Measurements from ENCODE around the gene REXO4.

The REXO4 gene

DNA sequence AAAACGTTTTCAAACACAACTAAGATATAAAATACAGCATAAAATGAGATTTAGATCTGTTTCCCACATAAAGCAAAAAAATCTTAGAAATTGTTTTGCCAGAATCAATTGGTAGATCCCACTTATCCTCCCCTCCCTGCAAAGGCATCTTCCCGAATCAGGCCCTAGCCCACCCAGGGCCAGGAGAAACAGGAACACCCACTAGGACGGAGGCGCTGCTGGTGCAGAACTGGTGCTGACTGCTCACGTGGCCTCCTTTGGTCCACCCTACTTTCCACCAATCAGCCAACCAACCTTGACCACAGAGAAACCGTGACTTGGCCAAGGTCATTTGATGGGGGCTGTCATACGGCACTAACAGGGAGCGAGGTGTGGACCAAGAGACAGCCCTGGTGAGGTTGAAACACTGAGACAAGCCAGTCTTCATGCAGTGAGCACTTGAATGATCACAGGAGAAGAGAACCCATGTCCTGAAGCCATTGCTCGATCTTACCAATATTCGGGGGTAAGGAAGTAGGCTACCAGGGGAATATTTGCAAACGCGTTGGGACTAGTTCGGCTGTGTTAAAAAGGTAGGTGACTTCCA lies 56.2 kb downstream of the REXO4 start:
- Histone ChIP-seq H3K36me3 (ENCODE audit: control insufficient read depth, insufficient read depth, low read length, severe bottlenecking) (peaks cover 67% of the 10 kb centered on the region), H3K9ac (ENCODE audit: low read length) (no peak overlapping the region), H3K27me3 (replicated peaks; ENCODE audit: control insufficient read depth, insufficient read depth, low read length) (no peaks in the 10 kb centered on the region), H3K4me1 (ENCODE audit: control insufficient read depth, insufficient read depth, low read length) (peaks cover 27% of the 10 kb centered on the region), H3K9me3 (ENCODE audit: control insufficient read depth, low read length) (no peaks in the 10 kb centered on the region), H3K4me3 (ENCODE audit: low read length) (no peak overlapping the region)
- no peak for DNase-seq (ENCODE audit: low read depth)

GRCh38 chr9:133360400-133361393 lies 57.1 kb downstream of the REXO4 start:
- Histone ChIP-seq H3K9me3 (ENCODE audit: control insufficient read depth, low read length) (no peaks in the 10 kb centered on the region), H3K4me1 (ENCODE audit: control insufficient read depth, insufficient read depth, low read length) (peaks cover 27% of the 10 kb centered on the region), H3K36me3 (ENCODE audit: control insufficient read depth, insufficient read depth, low read length, severe bottlenecking) (peaks cover 58% of the 10 kb centered on the region), H3K4me3 (ENCODE audit: low read length) (no peak overlapping the region), H3K27me3 (replicated peaks; ENCODE audit: control insufficient read depth, insufficient read depth, low read length) (no peaks in the 10 kb centered on the region), H3K9ac (ENCODE audit: low read length) (peak overlapping the region; percentile 30)
- DNase-seq (ENCODE audit: low read depth): no peak

DNA sequence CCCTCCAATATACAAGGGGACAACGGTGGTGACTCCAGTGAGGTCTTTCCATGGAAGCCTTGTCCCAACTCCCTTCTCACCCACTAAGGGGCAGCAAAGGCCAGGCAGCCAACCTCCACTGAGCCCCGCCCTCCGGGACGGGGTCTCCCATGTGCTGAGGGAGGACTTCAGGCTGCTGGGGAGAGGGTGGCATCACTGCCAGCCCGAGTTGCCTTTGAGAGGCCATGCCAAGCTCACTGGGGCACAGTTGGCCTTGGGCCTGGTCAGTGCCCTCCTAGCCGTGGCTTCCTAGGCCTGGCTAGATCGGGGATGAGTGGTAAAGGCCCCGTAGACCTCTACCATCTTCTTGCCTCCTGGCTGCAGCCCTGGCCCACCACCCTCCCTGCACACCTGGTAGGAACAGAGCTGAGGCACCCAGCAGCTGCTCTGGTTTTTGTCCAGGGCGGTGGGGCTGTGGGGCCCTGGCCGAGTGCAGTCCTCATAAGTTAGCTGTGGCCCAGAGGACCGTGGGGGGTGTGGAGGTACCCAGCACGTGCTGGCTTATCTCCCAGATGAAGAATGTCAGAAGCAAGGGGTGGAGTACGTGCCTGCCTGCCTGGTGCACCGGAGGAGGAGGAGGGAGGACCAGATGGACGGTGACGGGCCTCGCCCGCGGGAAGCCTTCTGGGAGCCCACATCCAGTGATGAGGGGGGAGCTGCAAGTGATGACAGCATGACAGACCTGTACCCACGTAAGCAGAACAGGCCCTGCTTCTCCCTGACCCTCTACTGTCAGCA lies 58.2 kb downstream of the REXO4 start:
- Histone ChIP-seq H3K4me3 (ENCODE audit: low read length) (no peak overlapping the region), H3K4me1 (ENCODE audit: control insufficient read depth, insufficient read depth, low read length) (peaks cover 37% of the 10 kb centered on the region), H3K9ac (ENCODE audit: low read length) (peak overlapping the region; percentile 41), H3K9me3 (ENCODE audit: control insufficient read depth, low read length) (no peaks in the 10 kb centered on the region), H3K36me3 (ENCODE audit: control insufficient read depth, insufficient read depth, low read length, severe bottlenecking) (peaks cover 48% of the 10 kb centered on the region), H3K27me3 (replicated peaks; ENCODE audit: control insufficient read depth, insufficient read depth, low read length) (no peaks in the 10 kb centered on the region)
- no peak for DNase-seq (ENCODE audit: low read depth)

DNA sequence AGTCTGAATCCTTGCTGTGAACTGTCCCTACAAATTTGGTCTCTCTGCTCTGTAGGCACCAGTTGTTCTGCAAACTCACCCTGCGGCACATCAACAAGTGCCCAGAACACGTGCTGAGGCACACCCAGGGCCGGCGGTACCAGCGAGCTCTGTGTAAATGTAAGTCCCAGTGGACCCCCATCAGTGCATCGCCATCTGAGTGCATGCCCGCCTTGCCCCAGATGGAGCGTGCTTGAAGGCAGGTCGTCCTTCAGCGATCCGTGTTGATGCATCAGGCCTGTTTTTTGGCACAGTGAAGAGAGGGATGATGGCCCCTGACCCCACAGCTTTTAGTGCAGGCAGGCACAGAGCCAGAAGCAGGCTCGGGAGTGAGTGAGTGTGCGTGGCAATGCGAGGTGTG lies 60.2 kb downstream of the REXO4 start:
- peaks cover 39% of the 10 kb centered on the region for H3K4me1 ChIP-seq (ENCODE audit: control insufficient read depth, insufficient read depth, low read length)
- peak overlapping the region; percentile 82 for H3K4me3 ChIP-seq (ENCODE audit: low read length)
- DNase-seq (ENCODE audit: low read depth): no peak
- H3K9me3 ChIP-seq (ENCODE audit: control insufficient read depth, low read length): no peaks in the 10 kb centered on the region
- H3K27me3 ChIP-seq (replicated peaks; ENCODE audit: control insufficient read depth, insufficient read depth, low read length): no peaks in the 10 kb centered on the region
- H3K36me3 ChIP-seq (ENCODE audit: control insufficient read depth, insufficient read depth, low read length, severe bottlenecking): peaks cover 47% of the 10 kb centered on the region
- peak overlapping the region; percentile 83 for H3K9ac ChIP-seq (ENCODE audit: low read length)

DNA sequence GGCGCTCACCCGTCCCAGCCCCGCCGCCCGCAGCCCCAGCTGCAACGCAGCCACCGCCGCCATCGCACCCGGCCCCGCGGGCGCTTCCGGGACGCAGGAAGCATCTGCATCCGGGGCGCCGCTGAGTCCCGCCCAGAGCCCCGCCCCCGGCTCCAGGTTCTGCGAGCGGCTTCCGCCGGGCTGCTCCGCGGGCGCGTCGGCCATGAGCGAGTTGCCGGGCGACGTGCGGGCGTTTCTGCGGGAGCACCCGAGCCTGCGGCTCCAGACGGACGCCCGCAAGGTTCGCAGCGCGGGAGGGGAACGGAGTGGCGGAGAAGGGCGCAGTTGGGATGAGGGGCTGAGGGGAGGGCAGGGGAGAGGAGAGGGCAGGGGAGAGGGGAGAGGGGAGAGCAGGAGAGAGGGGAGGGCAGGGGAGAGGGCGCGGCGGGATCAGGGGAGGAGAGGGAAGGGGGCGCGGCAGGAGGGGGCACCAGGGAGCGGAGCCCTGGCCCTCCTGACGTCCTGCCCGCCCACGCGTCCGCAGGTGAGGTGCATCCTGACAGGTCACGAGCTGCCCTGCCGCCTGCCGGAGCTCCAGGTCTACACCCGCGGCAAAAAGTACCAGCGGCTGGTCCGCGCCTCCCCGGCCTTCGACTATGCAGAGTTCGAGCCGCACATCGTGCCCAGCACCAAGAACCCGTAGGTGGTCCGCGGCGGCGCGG lies 61.3 kb downstream of the REXO4 start, which contains the start of the genes SURF1 and SURF2:
Gene SURF1 (minus strand): TSS at position 97 of the 701 bp plus-strand sequence. CDS start 34 bp downstream, at position 63.
Gene SURF2 (plus strand): TSS at position 160 of the 701 bp plus-strand sequence. CDS start 43 bp downstream, at position 203.
- Histone ChIP-seq H3K27me3 (replicated peaks; ENCODE audit: control insufficient read depth, insufficient read depth, low read length) (no peaks in the 10 kb centered on the region), H3K36me3 (ENCODE audit: control insufficient read depth, insufficient read depth, low read length, severe bottlenecking) (peaks cover 47% of the 10 kb centered on the region), H3K9ac (ENCODE audit: low read length) (peak within 1 kb of the TSS; percentile 91), H3K9me3 (ENCODE audit: control insufficient read depth, low read length) (no peaks in the 10 kb centered on the region), H3K4me3 (ENCODE audit: low read length) (peak within 1 kb of the TSS; percentile 95), H3K4me1 (ENCODE audit: control insufficient read depth, insufficient read depth, low read length) (peaks cover 44% of the 10 kb centered on the region)
- DNase-seq (ENCODE audit: low read depth): peak; percentile 96

Data from adipocyte (in vitro differentiated cells).